B cell (primary cell): ENCODE results near the gene B4GALT1. TPM values are rescaled to one million over a fixed set of nuclear protein-coding genes. Genes with fewer than 3 reads are reported as not detected.
A peak's percentile ranks its signal among the peaks of the same experiment; 100 is the strongest.

Experiments
- ATAC-seq: fragments of 200-7000 bp; cut with Tn5 transposase; one replicate; pipeline ENCODE4 v1.10.0; 2021; ENCODE audit warnings: low read depth, mild to moderate bottlenecking, moderate number of reproducible peaks, moderate library complexity
- CTCF ChIA-PET: fragments of 350-600 bp; sonication (Branson Sonifier 250); formaldehyde crosslinking; loops from one replicate; lab custom pipeline; 2021; ENCODE audit warnings: antibody characterized with exemption, inconsistent platforms; lab: Charles Lee
- POLR2A ChIA-PET: fragments of 350-600 bp; sonication (Branson Sonifier 250); formaldehyde crosslinking; loops from one replicate; lab custom pipeline; 2021; ENCODE audit warnings: antibody characterized with exemption; lab: Charles Lee
- DNase-seq: peaks from one replicate; pipeline ENCODE4 v3.0.0; 2013
- H2AFZ ChIP-seq: 2 replicates; pipeline ENCODE4 v1.6.1; 2012; ENCODE audit warnings: mild to moderate bottlenecking, low read depth, low read length; ENCODE audit not compliant: insufficient read depth, poor library complexity, severe bottlenecking
- H3K27ac ChIP-seq, 2 donors: 1 replicate in 1 of 2; 2 replicates in 1 of 2; pipeline ENCODE4 v1.5.1; 2012 to 2013; ENCODE audit warnings: low read length in 2 of 2, mild to moderate bottlenecking in 2 of 2, moderate library complexity in 1 of 2
- H3K27me3 ChIP-seq, 4 experiments: fragments of 200-600 bp in 1 of 4; sonication (generic) in 1 of 4; replicated peaks in 1 of 4; 1 replicate in 2 of 4; 2 replicates in 2 of 4; pipeline versions ENCODE4 v1.6.1 to v1.7.0; 2013 to 2016; ENCODE audit warnings: low read length in 3 of 4, mild to moderate bottlenecking in 2 of 4, mixed read lengths in 1 of 4, moderate library complexity in 1 of 4; ENCODE audit not compliant: insufficient read depth in 4 of 4, control insufficient read depth in 3 of 4; ENCODE audit errors: control extremely low read depth in 1 of 4
- H3K36me3 ChIP-seq, 2 experiments: replicated peaks in 1 of 2; 1 replicate in 1 of 2; 2 replicates in 1 of 2; pipeline versions ENCODE4 v1.6.1 to v1.7.1; 2013; ENCODE audit warnings: low read length in 1 of 2; ENCODE audit not compliant: insufficient read depth in 2 of 2, control insufficient read depth in 1 of 2; ENCODE audit errors: control extremely low read depth in 1 of 2, extremely low read depth in 1 of 2
- H3K4me1 ChIP-seq, 2 donors: fragments of 200-600 bp in 1 of 2; sonication (generic) in 1 of 2; 1 replicate in 1 of 2; 2 replicates in 1 of 2; pipeline versions ENCODE4 v1.5.1 to v1.6.1; 2013 to 2017; ENCODE audit warnings: low read length in 2 of 2; ENCODE audit not compliant: control insufficient read depth in 2 of 2, insufficient read depth in 2 of 2
- H3K4me2 ChIP-seq: replicated peaks from 2 replicates; pipeline ENCODE3; 2012; ENCODE audit warnings: mild to moderate bottlenecking, low read depth, low read length; ENCODE audit not compliant: poor library complexity, severe bottlenecking
- H3K4me3 ChIP-seq, 5 experiments: fragments of 200-600 bp in 1 of 5; sonication (generic) in 1 of 5; 1 replicate in 3 of 5; 2 replicates in 2 of 5; pipeline versions ENCODE4 v1.5.1 to v1.7.0; 2011 to 2016; ENCODE audit warnings: low read length in 4 of 5, mild to moderate bottlenecking in 4 of 5, low read depth in 2 of 5, control low read depth in 1 of 5, moderate library complexity in 1 of 5; ENCODE audit not compliant: insufficient read depth in 1 of 5; ENCODE audit errors: control extremely low read depth in 1 of 5, extremely low read depth in 1 of 5
- H3K79me2 ChIP-seq: fragments of 200-600 bp; sonication (generic); one replicate; pipeline ENCODE4 v1.6.0; 2016; ENCODE audit warnings: low read length; ENCODE audit not compliant: control insufficient read depth, insufficient read depth
- H3K9ac ChIP-seq: fragments of 200-600 bp; sonication (generic); 2 replicates; pipeline ENCODE4 v1.6.1; 2017; ENCODE audit warnings: mild to moderate bottlenecking, low read length, moderate library complexity
- H3K9me3 ChIP-seq, 3 donors: one replicate each; pipeline versions ENCODE4 v1.6.1 to v1.7.1; 2013; ENCODE audit warnings: low read length in 2 of 3; ENCODE audit not compliant: control insufficient read depth in 2 of 3, insufficient read depth in 1 of 3; ENCODE audit errors: control extremely low read depth in 1 of 3
- H4K20me1 ChIP-seq: 2 replicates; pipeline ENCODE4 v1.6.0; 2012; ENCODE audit warnings: mild to moderate bottlenecking, low read length; ENCODE audit not compliant: insufficient read depth, control insufficient read depth, poor library complexity, severe bottlenecking
- H3K27ac Mint-ChIP-seq: one replicate; pipeline ENCODE4 v1.8.0; 2021; ENCODE audit warnings: mixed read lengths
- H3K27me3 Mint-ChIP-seq: one replicate; pipeline ENCODE4 v1.8.0; 2021; ENCODE audit warnings: mixed read lengths
- H3K4me1 Mint-ChIP-seq: one replicate; pipeline ENCODE4 v1.8.0; 2021; ENCODE audit warnings: mixed read lengths
- H3K4me3 Mint-ChIP-seq: one replicate; pipeline ENCODE4 v1.8.0; 2021; ENCODE audit warnings: mixed read lengths
- H3K9me3 Mint-ChIP-seq: one replicate; pipeline ENCODE4 v1.8.0; 2022; ENCODE audit warnings: mixed read lengths; ENCODE audit not compliant: insufficient read depth
- CTCF ChIP-seq: fragments of 200-600 bp; IDR thresholded peaks from one replicate; pipeline ENCODE4 v1.8.0; 2022; ENCODE audit warnings: antibody characterized with exemption, mild to moderate bottlenecking
- EZH2 ChIP-seq: IDR thresholded peaks from 2 replicates; pipeline ENCODE4 v1.6.1; 2012; ENCODE audit warnings: borderline replicate concordance, low read depth, mild to moderate bottlenecking, moderate library complexity, low read length; ENCODE audit not compliant: insufficient read depth, poor library complexity, severe bottlenecking
- WGBS: methylation state at CpG from one replicate; pipeline ENCODE4 v1.1.5; 2013; ENCODE audit warnings: missing lambda C conversion rate; ENCODE audit not compliant: insufficient coverage; 5-methylcytosine and 5-hydroxymethylcytosine counted together
- intact Hi-C: fragments of 100-400 bp; cut with micrococcal nuclease; formaldehyde crosslinking; loops from one replicate; pipeline ENCODE4 v1.10.0; 2022
- polyA plus RNA-seq: library from polyadenylated mRNA; depleted of rRNA; stranded (reverse); fragments of >200 nt; gene quantifications from 2 replicates; pipeline ENCODE4 v1.2.3, GENCODE V29; 2012
- total RNA-seq, 2 donors: library from RNA; stranded (reverse); fragments of 120-200 nt in 1 of 2; gene quantifications; 1 replicate in 1 of 2; 2 replicates in 1 of 2; pipeline versions ENCODE4 v1.2.3 to v1.2.4, GENCODE V29; 2013 to 2022

B4GALT1 gene
- total and polyA plus RNA-seq, 2 donors (not counting 1 experiment from before 2014, with no cell fraction given): 49.2 to 201 TPM

DNA sequence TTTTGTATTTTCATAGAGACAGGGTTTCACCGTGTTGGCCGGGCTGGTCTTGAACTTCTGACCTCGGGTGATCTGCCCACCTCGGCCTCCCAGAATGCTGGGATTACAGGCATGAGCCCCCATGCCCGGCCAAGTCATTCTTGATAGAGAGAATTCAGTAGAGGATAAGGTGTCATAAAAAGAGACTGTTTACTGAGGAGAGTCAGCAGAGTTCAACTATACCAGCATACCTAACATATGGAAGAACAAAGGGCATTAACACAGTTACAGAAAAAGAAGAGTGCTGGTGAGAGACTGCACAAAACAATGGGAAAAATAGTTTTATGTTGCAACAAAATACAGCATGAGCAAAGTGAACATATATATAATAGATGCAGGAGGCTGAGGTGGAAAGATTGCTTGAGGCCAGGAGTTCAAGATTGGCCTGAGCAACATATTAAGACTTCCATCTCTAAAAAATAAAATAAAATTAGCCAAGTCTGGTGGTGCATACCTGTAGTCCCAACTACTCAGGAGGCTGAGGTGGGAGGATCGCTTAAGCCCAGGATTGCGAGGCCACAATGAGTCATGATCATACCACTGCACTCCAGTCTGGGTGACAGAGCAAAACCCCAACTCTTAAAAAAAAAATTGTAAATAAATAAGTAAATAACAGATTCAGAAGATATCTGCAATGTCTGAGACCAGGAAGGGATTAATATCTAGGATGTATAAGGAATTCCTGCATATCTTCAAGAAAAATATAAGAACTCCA, 19.5 kb downstream of the B4GALT1 start:
- peaks cover 100% of the 10 kb centered on the region for H3K79me2 ChIP-seq
- H3K27ac ChIP-seq: peak overlapping the region in 1 of 2 donors; percentile 87
- H3K27me3 ChIP-seq: no peaks in the 10 kb centered on the region
- H3K27ac Mint-ChIP-seq: peak overlapping the region; percentile 74
- intact Hi-C loops: no loop called here
- no peaks in the 10 kb centered on the region for H3K27me3 Mint-ChIP-seq
- ChIA-PET CTCF (interaction anchor here (0.7 to 1.0 kb wide), 2 partner anchors 21 kb away, joined by 3 read pairs; no protein-coding TSS in a partner anchor), POLR2A (no interaction called here)
- WGBS: 89% methylated on average over 3 of the region's 7 CpGs
- H3K4me1 Mint-ChIP-seq: peaks cover 83% of the 10 kb centered on the region
- DNase-seq (no peak), ATAC-seq (no peak)
- peaks cover 2 to 17% of the 10 kb centered on the region in 2 experiments for H3K36me3 ChIP-seq
- TF ChIP-seq CTCF (no peak), EZH2 (no peak)
- H3K4me2 ChIP-seq: peak overlapping the region; percentile 20
- H4K20me1 ChIP-seq: peaks cover 22% of the 10 kb centered on the region
- H2AFZ ChIP-seq: no peak overlapping the region
- H3K9me3 ChIP-seq: peaks cover 0 to 6% (median 0%) of the 10 kb centered on the region in 3 donors
- no peak overlapping the region for H3K9ac ChIP-seq
- H3K4me3 Mint-ChIP-seq: peak overlapping the region; percentile 61
- no peak overlapping the region for H3K4me3 ChIP-seq
- H3K4me1 ChIP-seq: peaks cover 89 to 95% of the 10 kb centered on the region in 2 donors
- H3K9me3 Mint-ChIP-seq: no peaks in the 10 kb centered on the region

DNA sequence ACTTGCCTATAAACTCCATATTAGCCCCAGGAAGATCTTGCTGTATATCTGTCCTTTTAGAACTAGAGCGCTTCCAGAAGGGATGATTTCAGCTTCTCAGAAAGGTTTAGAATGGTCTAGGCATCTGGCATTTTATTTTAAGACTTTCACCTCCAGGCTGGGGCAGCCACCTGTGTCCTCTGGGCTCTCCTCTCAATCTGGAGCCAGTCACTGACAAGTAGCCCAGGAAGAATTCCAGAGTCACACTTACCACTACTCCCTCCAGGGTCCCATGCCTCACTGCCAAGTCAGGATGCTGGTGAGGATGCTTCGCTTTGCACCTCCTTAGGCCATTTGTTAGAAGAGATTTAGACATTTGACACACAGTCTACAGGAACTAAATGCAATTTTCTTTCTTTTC, 20.8 kb downstream of the B4GALT1 start:
- Histone ChIP-seq H3K4me3 (no peak overlapping the region), H4K20me1 (peaks cover 22% of the 10 kb centered on the region), H3K36me3 (peaks cover 2 to 17% of the 10 kb centered on the region in 2 experiments), H3K27me3 (no peaks in the 10 kb centered on the region), H3K4me2 (peak overlapping the region; percentile 50), H3K9ac (no peak overlapping the region), H2AFZ (no peak overlapping the region), H3K9me3 (peaks cover 0 to 6% (median 0%) of the 10 kb centered on the region in 3 donors), H3K27ac (peak overlapping the region; percentile 87), H3K79me2 (peaks cover 100% of the 10 kb centered on the region), H3K4me1 (peaks cover 91 to 95% of the 10 kb centered on the region in 2 donors)
- intact Hi-C loops: no loop called here
- DNase-seq: no peak
- Mint-ChIP-seq H3K27me3 (no peaks in the 10 kb centered on the region), H3K4me1 (peaks cover 85% of the 10 kb centered on the region), H3K27ac (peak overlapping the region; percentile 76), H3K4me3 (peak overlapping the region; percentile 39), H3K9me3 (no peaks in the 10 kb centered on the region)
- TF ChIP-seq CTCF (no peak), EZH2 (no peak)
- ATAC-seq: no peak
- POLR2A ChIA-PET: interaction anchor here (0.7 to 7.3 kb wide), 2 partner anchors 15 to 33 kb away, joined by 4 to 44 read pairs; no protein-coding TSS in a partner anchor
- 80% methylated on average over 1 of the region's 2 CpGs for WGBS
- CTCF ChIA-PET: interaction anchor here (1.1 kb wide), 1 partner anchor 65 kb away, joined by 3 read pairs; no protein-coding TSS in a partner anchor
